ENCODE measurements around the gene TENT4A. TPM values are rescaled to one million over a fixed set of nuclear protein-coding genes. Genes with fewer than 3 reads are reported as not detected.

Gene TENT4A
- total and polyA plus RNA-seq, 2 experiments from 2014 or later = 6.8 to 14.1 TPM

DNA sequence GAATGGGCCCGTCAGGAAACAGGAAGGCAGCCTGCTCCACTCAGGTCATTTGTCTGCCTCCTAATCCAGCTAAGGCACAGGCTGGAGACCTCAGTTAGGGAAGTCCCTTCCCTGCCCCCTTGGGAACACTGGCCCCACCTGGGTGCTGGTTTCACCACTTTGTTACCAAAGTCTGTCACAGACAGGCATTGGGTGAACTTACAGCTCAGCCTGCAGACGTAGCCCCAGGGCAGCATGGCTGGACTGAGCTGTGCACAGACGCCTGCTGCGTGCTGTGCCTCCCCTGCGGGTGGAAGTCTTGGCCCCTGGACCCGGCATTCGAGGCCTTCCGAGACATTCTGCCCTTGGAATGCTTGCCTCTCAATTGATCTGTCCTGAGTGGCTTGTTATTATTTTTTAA, 48.9 kb downstream of the TENT4A start:
- Histone ChIP-seq H3K9me3 (ENCODE audit: low read depth) (no peaks in the 10 kb centered on the region), H3K79me2 (no peaks in the 10 kb centered on the region), H3K4me1 (ENCODE audit: insufficient read depth) (no peaks in the 10 kb centered on the region), H3K36me3 (replicated peaks; ENCODE audit: insufficient read depth, low read depth) (no peaks in the 10 kb centered on the region), H3K4me2 (no peak overlapping the region), H2AFZ (no peak overlapping the region), H4K20me1 (ENCODE audit: insufficient read depth, poor library complexity, severe bottlenecking) (no peaks in the 10 kb centered on the region), H3K27ac (no peak overlapping the region), H3K9me2 (replicated peaks; ENCODE audit: insufficient read depth) (no peaks in the 10 kb centered on the region), H3K27me3 (no peaks in the 10 kb centered on the region), H3K4me3 (no peak overlapping the region)
- 88% methylated on average over 8 of the region's 8 CpGs for WGBS (ENCODE audit: low lambda C conversion rate, missing lambda C conversion rate)
- DNase-seq (ENCODE audit: low spot score) = no peak
- TF ChIP-seq EZH2phosphoT487 (IDR thresholded peaks at IDR 0.05; ENCODE audit: low read depth, severe bottlenecking, unreplicated experiment) = no peak
- TF ChIP-seq, protein P1, sequence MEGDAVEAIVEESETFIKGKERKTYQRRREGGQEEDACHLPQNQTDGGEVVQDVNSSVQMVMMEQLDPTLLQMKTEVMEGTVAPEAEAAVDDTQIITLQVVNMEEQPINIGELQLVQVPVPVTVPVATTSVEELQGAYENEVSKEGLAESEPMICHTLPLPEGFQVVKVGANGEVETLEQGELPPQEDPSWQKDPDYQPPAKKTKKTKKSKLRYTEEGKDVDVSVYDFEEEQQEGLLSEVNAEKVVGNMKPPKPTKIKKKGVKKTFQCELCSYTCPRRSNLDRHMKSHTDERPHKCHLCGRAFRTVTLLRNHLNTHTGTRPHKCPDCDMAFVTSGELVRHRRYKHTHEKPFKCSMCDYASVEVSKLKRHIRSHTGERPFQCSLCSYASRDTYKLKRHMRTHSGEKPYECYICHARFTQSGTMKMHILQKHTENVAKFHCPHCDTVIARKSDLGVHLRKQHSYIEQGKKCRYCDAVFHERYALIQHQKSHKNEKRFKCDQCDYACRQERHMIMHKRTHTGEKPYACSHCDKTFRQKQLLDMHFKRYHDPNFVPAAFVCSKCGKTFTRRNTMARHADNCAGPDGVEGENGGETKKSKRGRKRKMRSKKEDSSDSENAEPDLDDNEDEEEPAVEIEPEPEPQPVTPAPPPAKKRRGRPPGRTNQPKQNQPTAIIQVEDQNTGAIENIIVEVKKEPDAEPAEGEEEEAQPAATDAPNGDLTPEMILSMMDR (IDR thresholded peaks at IDR 0.05; ENCODE audit: poor library complexity) = no peak
- no peak for TF ChIP-seq EZH2 (IDR thresholded peaks at IDR 0.05; ENCODE audit: borderline replicate concordance)

DNA sequence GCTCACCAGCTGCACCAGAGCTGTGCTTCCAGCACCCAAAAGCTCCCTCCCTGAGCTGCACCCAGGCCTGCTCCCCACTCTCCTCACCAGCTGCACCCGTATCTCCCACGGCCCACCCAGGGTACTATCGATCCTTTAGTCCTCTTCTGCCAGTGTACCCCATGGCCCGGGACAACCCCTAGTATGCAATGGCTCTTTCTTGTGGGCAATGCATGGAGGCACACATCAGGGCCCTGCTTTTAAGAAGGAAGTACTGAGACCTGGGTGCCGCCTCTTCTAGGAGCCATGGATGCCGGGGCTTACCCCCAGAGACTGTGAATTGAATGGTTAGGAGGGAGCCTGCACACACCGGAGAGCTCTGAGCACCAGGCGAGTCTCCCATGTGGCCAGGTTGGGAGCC, 49.5 kb downstream of the TENT4A start:
- no peak for DNase-seq (ENCODE audit: low spot score)
- no peaks in the 10 kb centered on the region for H4K20me1 ChIP-seq (ENCODE audit: insufficient read depth, poor library complexity, severe bottlenecking)
- H3K27ac ChIP-seq = no peak overlapping the region
- TF ChIP-seq EZH2 (IDR thresholded peaks at IDR 0.05; ENCODE audit: borderline replicate concordance) (no peak), EZH2phosphoT487 (IDR thresholded peaks at IDR 0.05; ENCODE audit: low read depth, severe bottlenecking, unreplicated experiment) (no peak)
- TF ChIP-seq, protein P1 (IDR thresholded peaks at IDR 0.05; ENCODE audit: poor library complexity) = no peak
- no peaks in the 10 kb centered on the region for H3K27me3 ChIP-seq
- no peak overlapping the region for H2AFZ ChIP-seq
- no peak overlapping the region for H3K4me3 ChIP-seq
- no peaks in the 10 kb centered on the region for H3K36me3 ChIP-seq (replicated peaks; ENCODE audit: insufficient read depth, low read depth)
- H3K79me2 ChIP-seq = no peaks in the 10 kb centered on the region
- H3K4me1 ChIP-seq (ENCODE audit: insufficient read depth) = no peaks in the 10 kb centered on the region
- no peak overlapping the region for H3K4me2 ChIP-seq
- H3K9me3 ChIP-seq (ENCODE audit: low read depth) = no peaks in the 10 kb centered on the region
- WGBS (ENCODE audit: low lambda C conversion rate, missing lambda C conversion rate) = 98% methylated on average over 8 of the region's 8 CpGs
- no peaks in the 10 kb centered on the region for H3K9me2 ChIP-seq (replicated peaks; ENCODE audit: insufficient read depth)

DNA sequence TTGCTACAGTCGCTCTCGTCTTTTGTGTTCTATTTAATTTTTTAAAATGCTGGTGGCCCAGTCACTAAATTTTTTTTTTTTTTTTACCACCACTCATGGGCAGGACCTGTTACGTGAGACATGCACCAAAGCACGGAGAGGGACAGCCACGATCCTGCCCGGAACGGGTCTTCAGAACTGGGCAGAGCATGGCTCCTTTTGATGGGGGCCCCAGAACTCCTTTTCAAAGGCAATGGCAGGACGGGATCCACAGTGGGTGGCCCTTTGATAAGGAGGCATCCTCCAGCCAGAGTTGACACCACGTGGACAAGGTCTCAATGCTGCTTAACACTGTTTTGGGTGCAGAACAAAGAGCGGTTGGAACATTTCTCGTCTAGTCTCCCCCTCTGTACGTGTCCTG, 50.0 kb downstream of the TENT4A start:
- Histone ChIP-seq H3K4me1 (ENCODE audit: insufficient read depth) (no peaks in the 10 kb centered on the region), H3K79me2 (no peaks in the 10 kb centered on the region), H3K9me3 (ENCODE audit: low read depth) (no peaks in the 10 kb centered on the region), H4K20me1 (ENCODE audit: insufficient read depth, poor library complexity, severe bottlenecking) (no peaks in the 10 kb centered on the region), H3K4me2 (no peak overlapping the region), H3K27ac (no peak overlapping the region), H3K27me3 (no peaks in the 10 kb centered on the region), H3K36me3 (replicated peaks; ENCODE audit: insufficient read depth, low read depth) (no peaks in the 10 kb centered on the region), H3K9me2 (replicated peaks; ENCODE audit: insufficient read depth) (no peaks in the 10 kb centered on the region), H2AFZ (no peak overlapping the region), H3K4me3 (no peak overlapping the region)
- 94% methylated on average over 12 of the region's 12 CpGs for WGBS (ENCODE audit: low lambda C conversion rate, missing lambda C conversion rate)
- no peak for DNase-seq (ENCODE audit: low spot score)
- TF ChIP-seq, protein P1 (IDR thresholded peaks at IDR 0.05; ENCODE audit: poor library complexity) = no peak
- TF ChIP-seq EZH2phosphoT487 (IDR thresholded peaks at IDR 0.05; ENCODE audit: low read depth, severe bottlenecking, unreplicated experiment) (no peak), EZH2 (IDR thresholded peaks at IDR 0.05; ENCODE audit: borderline replicate concordance) (no peak)

Data from hepatocyte (in vitro differentiated cells).